ENCODE data around the gene RNPEPL1.

GRCh38 chr2:240563951-240564560, 4.2 kb upstream of the RNPEPL1 start:
- no peak for TF ChIP-seq CTCF (IDR thresholded peaks at IDR 0.05)
- TF ChIP-seq POLR2A (IDR thresholded peaks at IDR 0.05): no peak

Measured in Peyer's patch (tissue), 4 donors.